ENCODE data around the gene PLXNB3.

Gene PLXNB3

DNA sequence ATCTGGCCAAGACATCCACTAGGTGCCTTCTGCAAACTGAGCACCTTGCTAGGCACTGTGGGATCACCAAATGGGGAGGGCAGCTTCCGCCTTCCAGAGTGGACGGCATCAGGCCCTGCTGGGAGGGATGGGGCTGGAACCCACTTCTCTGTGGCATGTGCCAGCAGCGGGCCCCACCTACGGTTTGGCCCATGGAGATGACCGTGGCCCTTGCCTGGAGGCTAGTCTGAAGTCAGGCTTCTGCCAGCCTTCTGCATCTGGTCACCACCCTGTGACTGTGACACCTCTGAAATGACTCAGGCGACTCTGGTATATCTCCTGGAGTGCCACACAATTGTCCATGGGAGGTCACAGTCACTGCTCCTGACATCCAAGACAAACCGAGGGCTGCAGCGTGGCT is 37.6 kb downstream of the PLXNB3 start:
- Histone ChIP-seq H3K36me3 (ENCODE audit: control insufficient read depth, insufficient read depth, low read length) (no peaks in the 10 kb centered on the region), H3K4me1 (no peaks in the 10 kb centered on the region), H3K9ac (no peak overlapping the region), H3K27me3 (ENCODE audit: control insufficient read depth, insufficient read depth, low read length) (no peaks in the 10 kb centered on the region), H3K27ac (no peak overlapping the region), H3K79me2 (no peaks in the 10 kb centered on the region), H3K9me3 (ENCODE audit: control insufficient read depth, low read length) (no peaks in the 10 kb centered on the region), H2AFZ (no peak overlapping the region), H3K4me2 (ENCODE audit: low read length) (no peak overlapping the region), H3K4me3 (ENCODE audit: low read depth, low read length) (no peak overlapping the region)
- TF ChIP-seq, protein P1, sequence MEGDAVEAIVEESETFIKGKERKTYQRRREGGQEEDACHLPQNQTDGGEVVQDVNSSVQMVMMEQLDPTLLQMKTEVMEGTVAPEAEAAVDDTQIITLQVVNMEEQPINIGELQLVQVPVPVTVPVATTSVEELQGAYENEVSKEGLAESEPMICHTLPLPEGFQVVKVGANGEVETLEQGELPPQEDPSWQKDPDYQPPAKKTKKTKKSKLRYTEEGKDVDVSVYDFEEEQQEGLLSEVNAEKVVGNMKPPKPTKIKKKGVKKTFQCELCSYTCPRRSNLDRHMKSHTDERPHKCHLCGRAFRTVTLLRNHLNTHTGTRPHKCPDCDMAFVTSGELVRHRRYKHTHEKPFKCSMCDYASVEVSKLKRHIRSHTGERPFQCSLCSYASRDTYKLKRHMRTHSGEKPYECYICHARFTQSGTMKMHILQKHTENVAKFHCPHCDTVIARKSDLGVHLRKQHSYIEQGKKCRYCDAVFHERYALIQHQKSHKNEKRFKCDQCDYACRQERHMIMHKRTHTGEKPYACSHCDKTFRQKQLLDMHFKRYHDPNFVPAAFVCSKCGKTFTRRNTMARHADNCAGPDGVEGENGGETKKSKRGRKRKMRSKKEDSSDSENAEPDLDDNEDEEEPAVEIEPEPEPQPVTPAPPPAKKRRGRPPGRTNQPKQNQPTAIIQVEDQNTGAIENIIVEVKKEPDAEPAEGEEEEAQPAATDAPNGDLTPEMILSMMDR (IDR thresholded peaks at IDR 0.05) = no peak

DNA sequence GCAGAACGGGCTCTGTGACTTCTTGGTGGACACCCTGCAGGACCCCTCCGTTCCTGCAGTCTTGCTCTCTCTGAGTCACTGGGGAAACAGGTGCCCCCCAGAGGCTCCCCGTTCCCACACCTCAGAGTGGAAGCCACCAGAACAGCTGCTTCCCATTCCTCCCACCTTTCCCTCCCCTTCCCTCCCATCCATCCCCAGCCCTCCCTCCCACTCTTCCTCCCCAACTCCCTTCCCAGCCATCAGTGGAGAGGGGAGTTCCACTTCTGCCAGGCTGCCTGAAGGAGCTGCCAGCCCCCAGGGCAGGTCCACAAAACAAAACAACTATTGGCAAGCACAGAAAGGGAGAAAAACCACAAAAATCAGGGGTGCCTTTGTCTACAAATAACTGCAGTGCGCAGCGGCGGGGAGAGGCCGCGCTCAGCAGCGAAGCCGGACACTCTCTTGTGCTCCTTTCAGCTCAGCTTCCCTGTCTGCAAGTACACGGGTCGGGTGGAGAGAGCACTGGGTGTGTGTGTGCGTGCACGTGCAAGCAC is 38.5 kb downstream of the PLXNB3 start:
- H3K9me3 ChIP-seq (ENCODE audit: control insufficient read depth, low read length) = no peaks in the 10 kb centered on the region
- H3K9ac ChIP-seq = no peak overlapping the region
- H3K27ac ChIP-seq = no peak overlapping the region
- no peak overlapping the region for H3K4me3 ChIP-seq (ENCODE audit: low read depth, low read length)
- H3K79me2 ChIP-seq = no peaks in the 10 kb centered on the region
- H3K27me3 ChIP-seq (ENCODE audit: control insufficient read depth, insufficient read depth, low read length) = no peaks in the 10 kb centered on the region
- no peak overlapping the region for H2AFZ ChIP-seq
- H3K4me1 ChIP-seq = no peaks in the 10 kb centered on the region
- no peak overlapping the region for H3K4me2 ChIP-seq (ENCODE audit: low read length)
- no peaks in the 10 kb centered on the region for H3K36me3 ChIP-seq (ENCODE audit: control insufficient read depth, insufficient read depth, low read length)
- TF ChIP-seq, protein P1 (IDR thresholded peaks at IDR 0.05) = no peak

DNA sequence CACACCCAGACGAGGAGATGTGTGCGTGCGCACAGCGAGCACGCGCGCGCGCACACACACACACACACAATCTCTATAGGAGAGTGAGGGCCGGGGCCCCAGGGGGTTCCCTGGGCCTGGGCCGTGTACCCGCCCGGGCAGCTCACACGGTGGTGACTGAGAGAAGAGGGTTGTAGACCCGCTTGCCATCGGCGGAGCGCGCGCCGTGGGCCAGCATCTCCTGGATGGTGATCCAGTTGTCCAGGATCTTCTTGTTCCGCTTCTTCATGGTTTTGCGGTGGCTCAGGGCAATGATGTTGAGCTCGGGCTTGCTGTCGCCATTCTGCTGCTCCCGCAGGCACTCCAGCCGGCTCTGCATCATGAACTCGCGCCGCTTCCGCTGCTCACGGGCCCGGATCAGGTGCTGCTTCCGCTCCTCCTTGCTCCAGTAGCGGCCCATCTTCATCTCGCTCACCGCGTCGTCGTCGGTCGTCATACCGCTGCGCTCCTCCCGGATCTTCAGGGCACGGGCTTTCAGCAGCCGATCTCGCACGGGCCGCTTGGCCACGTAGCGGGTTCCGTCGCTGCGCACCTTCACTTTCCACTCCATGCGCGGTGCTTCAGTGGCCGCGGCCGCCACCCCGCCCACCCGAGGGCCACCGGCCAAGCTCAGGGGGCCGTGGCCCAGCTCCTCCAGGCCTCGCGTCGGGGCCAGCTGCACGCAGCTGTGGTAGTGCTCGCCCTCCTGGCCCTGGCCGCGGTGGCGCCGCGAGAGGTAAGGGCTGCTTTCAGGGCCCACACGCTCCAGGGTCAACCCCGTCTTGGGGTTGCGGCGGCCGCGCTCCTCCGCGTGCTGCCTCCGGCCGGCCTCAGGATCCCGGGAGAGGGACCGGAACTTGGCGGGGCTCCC is 39.4 kb downstream of the PLXNB3 start:
- H3K27me3 ChIP-seq (ENCODE audit: control insufficient read depth, insufficient read depth, low read length) = no peaks in the 10 kb centered on the region
- no peak overlapping the region for H2AFZ ChIP-seq
- H3K9me3 ChIP-seq (ENCODE audit: control insufficient read depth, low read length) = no peaks in the 10 kb centered on the region

DNA sequence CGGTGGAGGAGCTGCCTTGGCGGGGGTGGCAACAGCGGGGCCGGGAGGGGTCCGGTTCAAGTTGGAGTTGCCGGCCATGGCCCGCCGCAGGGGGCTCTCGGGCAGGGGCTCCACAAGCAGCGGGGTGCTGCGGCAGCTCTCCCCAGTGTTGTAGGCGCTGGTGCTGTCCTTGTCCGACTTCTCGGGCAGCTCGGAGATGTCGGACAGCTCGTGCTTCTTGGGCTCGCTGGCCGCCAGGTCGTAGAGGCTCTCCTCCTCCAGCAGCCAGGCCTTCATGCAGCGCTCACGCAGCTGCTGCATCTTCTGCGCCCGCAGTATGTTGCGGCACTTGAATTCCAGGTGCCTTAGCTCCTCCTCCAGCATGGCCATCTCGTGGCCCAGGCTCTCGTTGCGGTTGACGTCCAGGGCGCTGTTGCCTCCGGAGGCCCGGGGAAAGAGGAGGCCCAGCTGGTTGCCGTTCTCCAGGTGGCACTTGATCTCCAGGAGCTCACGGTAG is 40.1 kb downstream of the PLXNB3 start:
- no peaks in the 10 kb centered on the region for H3K4me1 ChIP-seq
- TF ChIP-seq, protein P1 (IDR thresholded peaks at IDR 0.05) = no peak

More for the DNA sequence above, 39.4 kb downstream of the PLXNB3 start:
- no peak overlapping the region for H3K27ac ChIP-seq
- H3K36me3 ChIP-seq (ENCODE audit: control insufficient read depth, insufficient read depth, low read length) = no peaks in the 10 kb centered on the region
- H3K4me2 ChIP-seq (ENCODE audit: low read length) = no peak overlapping the region
- H3K79me2 ChIP-seq = no peaks in the 10 kb centered on the region
- no peak overlapping the region for H3K4me3 ChIP-seq (ENCODE audit: low read depth, low read length)
- no peaks in the 10 kb centered on the region for H3K4me1 ChIP-seq
- TF ChIP-seq, protein P1 (IDR thresholded peaks at IDR 0.05) = no peak
- no peak overlapping the region for H3K9ac ChIP-seq

More for the DNA sequence above, 40.1 kb downstream of the PLXNB3 start:
- Histone ChIP-seq H3K36me3 (ENCODE audit: control insufficient read depth, insufficient read depth, low read length) (no peaks in the 10 kb centered on the region), H3K4me3 (ENCODE audit: low read depth, low read length) (no peak overlapping the region), H3K27me3 (ENCODE audit: control insufficient read depth, insufficient read depth, low read length) (no peaks in the 10 kb centered on the region), H2AFZ (no peak overlapping the region), H3K27ac (no peak overlapping the region), H3K4me2 (ENCODE audit: low read length) (no peak overlapping the region), H3K9ac (no peak overlapping the region), H3K79me2 (no peaks in the 10 kb centered on the region), H3K9me3 (ENCODE audit: control insufficient read depth, low read length) (no peaks in the 10 kb centered on the region)

All from parathyroid adenoma (tissue), 2 donors.